Measurements from ENCODE around the gene ORM1.

- TF ChIP-seq, protein P1, sequence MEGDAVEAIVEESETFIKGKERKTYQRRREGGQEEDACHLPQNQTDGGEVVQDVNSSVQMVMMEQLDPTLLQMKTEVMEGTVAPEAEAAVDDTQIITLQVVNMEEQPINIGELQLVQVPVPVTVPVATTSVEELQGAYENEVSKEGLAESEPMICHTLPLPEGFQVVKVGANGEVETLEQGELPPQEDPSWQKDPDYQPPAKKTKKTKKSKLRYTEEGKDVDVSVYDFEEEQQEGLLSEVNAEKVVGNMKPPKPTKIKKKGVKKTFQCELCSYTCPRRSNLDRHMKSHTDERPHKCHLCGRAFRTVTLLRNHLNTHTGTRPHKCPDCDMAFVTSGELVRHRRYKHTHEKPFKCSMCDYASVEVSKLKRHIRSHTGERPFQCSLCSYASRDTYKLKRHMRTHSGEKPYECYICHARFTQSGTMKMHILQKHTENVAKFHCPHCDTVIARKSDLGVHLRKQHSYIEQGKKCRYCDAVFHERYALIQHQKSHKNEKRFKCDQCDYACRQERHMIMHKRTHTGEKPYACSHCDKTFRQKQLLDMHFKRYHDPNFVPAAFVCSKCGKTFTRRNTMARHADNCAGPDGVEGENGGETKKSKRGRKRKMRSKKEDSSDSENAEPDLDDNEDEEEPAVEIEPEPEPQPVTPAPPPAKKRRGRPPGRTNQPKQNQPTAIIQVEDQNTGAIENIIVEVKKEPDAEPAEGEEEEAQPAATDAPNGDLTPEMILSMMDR (IDR thresholded peaks at IDR 0.05; ENCODE audit: low read length): no peak
- TF ChIP-seq EZH2 (optimal IDR thresholded peaks at IDR 0.05; ENCODE audit: low read depth, low read length): no peak
Measured at GRCh38 chr9:114315723-114316363, 7.1 kb upstream of the ORM1 start.
